Testis (tissue), 3 donors: ENCODE results near the gene BBX. TPM values are rescaled to one million over a fixed set of nuclear protein-coding genes. Genes with fewer than 3 reads are reported as not detected.
A peak's percentile ranks its signal among the peaks of the same experiment; 100 is the strongest.

Experiments used
- DNase-seq: peaks from one replicate; pipeline ENCODE4 v3.0.0-alpha.2; 2019
- H3K27ac ChIP-seq, 2 donors: fragments of 200-600 bp; sonication (generic); one replicate each; pipeline ENCODE4 v1.5.1; 2019
- H3K27me3 ChIP-seq: fragments of 200-600 bp; sonication (generic); one replicate; pipeline ENCODE4 v1.5.1; 2019
- H3K36me3 ChIP-seq: fragments of 200-600 bp; sonication (generic); one replicate; pipeline ENCODE4 v1.5.1; 2017; ENCODE audit warnings: low read depth; ENCODE audit errors: missing control alignments
- H3K4me1 ChIP-seq: fragments of 200-600 bp; sonication (generic); one replicate; pipeline ENCODE4 v1.5.1; 2019
- H3K4me3 ChIP-seq, 2 donors: fragments of 200-600 bp; sonication (generic); one replicate each; pipeline ENCODE4 v1.5.1; 2017 to 2019
- H3K9me3 ChIP-seq: fragments of 200-600 bp; sonication (generic); one replicate; pipeline ENCODE4 v1.5.1; 2017
- CTCF ChIP-seq, 3 experiments: fragments of 450-650 bp in 2 of 3; fragments of 200-600 bp in 1 of 3; sonication (generic) in 1 of 3; IDR thresholded peaks; one replicate each; pipeline ENCODE4 v1.5.1; 2016 to 2019; ENCODE audit warnings: antibody characterized with exemption in 3 of 3, mild to moderate bottlenecking in 2 of 3, moderate library complexity in 1 of 3
- POLR2A ChIP-seq: fragments of 450-650 bp; IDR thresholded peaks from one replicate; pipeline ENCODE4 v1.6.1; 2017; ENCODE audit warnings: antibody characterized with exemption, mild to moderate bottlenecking, moderate library complexity
- WGBS, 2 donors: methylation state at CpG; one replicate each; pipeline ENCODE4 v1.1.5; 2018; 5-methylcytosine and 5-hydroxymethylcytosine counted together
- intact Hi-C: fragments of 100-400 bp; cut with DNase I; formaldehyde crosslinking; loops from one replicate; pipeline ENCODE4 v1.15.1; 2023; ENCODE audit warnings: low total_unique reads
- polyA plus RNA-seq: library from polyadenylated mRNA; stranded (reverse); fragments of 350-450 nt; fragmentation: Illumina TruSeq; extraction: RNeasy Lipid Tissue Mini Kit (QIAGEN cat#74804); gene quantifications from one replicate; pipeline ENCODE4 v1.2.3, GENCODE V29; 2014; ENCODE audit warnings: low read depth, low replicate concordance; ENCODE audit not compliant: insufficient read depth
- total RNA-seq, 2 donors: library from RNA; depleted of rRNA; stranded (reverse); fragments of >200 nt; gene quantifications; one replicate each; pipeline ENCODE4 v1.2.3, GENCODE V29; 2016

BBX gene
- total and polyA plus RNA-seq, 3 donors from 2014 or later = 93.3 to 317 (median 312) TPM

DNA sequence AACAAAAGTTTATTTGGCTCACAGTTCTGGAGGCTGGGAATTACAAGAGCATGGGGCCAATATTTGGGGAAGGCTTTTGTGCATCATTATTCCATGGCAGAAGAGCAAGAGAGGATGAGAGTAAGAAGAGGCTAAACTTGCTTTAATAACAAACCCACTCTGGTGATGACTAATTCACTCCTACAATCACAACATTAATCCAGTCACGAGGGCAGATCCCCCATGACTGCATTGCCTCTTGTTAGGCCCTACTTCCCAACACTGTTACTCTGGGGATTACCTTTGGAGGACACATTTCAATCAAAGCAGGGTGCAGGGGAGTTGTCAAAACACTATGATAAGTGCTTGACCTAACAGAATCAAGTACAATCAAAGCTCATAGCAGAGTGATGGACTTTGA, 181.7 kb downstream of the BBX start:
- intact Hi-C loops = no loop called here
- WGBS, 2 donors = 71 to 75% methylated on average over 1 of the region's 1 CpG
- no peak for DNase-seq
- H3K27ac ChIP-seq = no peak overlapping the region
- H3K4me1 ChIP-seq = peaks cover 5% of the 10 kb centered on the region
- H3K27me3 ChIP-seq = no peaks in the 10 kb centered on the region
- H3K36me3 ChIP-seq = no peaks in the 10 kb centered on the region
- no peaks in the 10 kb centered on the region for H3K9me3 ChIP-seq
- no peak overlapping the region for H3K4me3 ChIP-seq
- no peak for TF ChIP-seq POLR2A
- no peak for TF ChIP-seq CTCF (IDR thresholded peaks at IDR 0.05)

DNA sequence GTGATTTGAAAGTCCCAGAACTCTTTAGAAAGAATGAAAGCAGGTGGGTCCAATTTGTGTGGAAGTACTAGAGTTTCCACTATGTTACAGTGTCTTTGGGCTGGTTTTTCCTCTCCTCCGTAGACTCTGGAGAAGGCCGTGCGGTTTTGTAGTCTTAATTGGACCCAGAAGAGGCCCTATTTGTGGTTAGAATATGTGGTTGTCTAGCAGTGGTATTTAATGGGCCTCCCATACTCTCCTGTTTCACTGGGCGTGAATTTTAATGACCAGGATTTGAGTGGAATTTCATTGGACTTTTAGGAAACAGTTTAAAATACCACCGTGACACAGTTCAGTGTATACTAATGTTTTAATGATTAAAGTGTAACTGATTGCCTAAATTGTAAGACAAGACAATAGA, 182.3 kb downstream of the BBX start:
- Histone ChIP-seq H3K9me3 (no peaks in the 10 kb centered on the region), H3K4me1 (peaks cover 5% of the 10 kb centered on the region), H3K4me3 (no peak overlapping the region), H3K36me3 (no peaks in the 10 kb centered on the region), H3K27ac (no peak overlapping the region), H3K27me3 (no peaks in the 10 kb centered on the region)
- intact Hi-C loops = no loop called here
- WGBS, 2 donors = 65 to 76% methylated on average over 5 of the region's 5 CpGs
- DNase-seq = no peak
- no peak for TF ChIP-seq CTCF (IDR thresholded peaks at IDR 0.05)
- TF ChIP-seq POLR2A = no peak

- H3K4me3 ChIP-seq = no peak overlapping the region
- H3K9me3 ChIP-seq = no peaks in the 10 kb centered on the region
- DNase-seq = peak; percentile 69
- WGBS, 2 donors = 44% methylated on average over 5 of the region's 5 CpGs
- H3K36me3 ChIP-seq = no peaks in the 10 kb centered on the region
- no peaks in the 10 kb centered on the region for H3K27me3 ChIP-seq
- TF ChIP-seq POLR2A (no peak), CTCF (IDR thresholded peaks at IDR 0.05) (no peak)
- H3K4me1 ChIP-seq = peaks cover 3% of the 10 kb centered on the region
- intact Hi-C loops = no loop called here
- H3K27ac ChIP-seq = no peak overlapping the region
Observed at GRCh38 chr3:107710851-107711250, 188.1 kb downstream of the BBX start.

- TF ChIP-seq POLR2A (no peak), CTCF (IDR thresholded peaks at IDR 0.05) (no peak)
- WGBS, 2 donors = 88 to 92% methylated on average over 3 of the region's 3 CpGs
- H3K27ac ChIP-seq = no peak overlapping the region
Observed at GRCh38 chr3:107716734-107717133, 194.0 kb downstream of the BBX start.

GRCh38 chr3:107718547-107718946, 195.8 kb downstream of the BBX start:
- no peak for DNase-seq
- H3K27ac ChIP-seq = no peak overlapping the region
- no peaks in the 10 kb centered on the region for H3K36me3 ChIP-seq
- intact Hi-C loops = no loop called here
- 65 to 73% methylated on average over 2 of the region's 2 CpGs for WGBS, 2 donors
- no peaks in the 10 kb centered on the region for H3K4me1 ChIP-seq
- no peaks in the 10 kb centered on the region for H3K27me3 ChIP-seq
- no peak for TF ChIP-seq CTCF (IDR thresholded peaks at IDR 0.05)
- H3K4me3 ChIP-seq = no peak overlapping the region
- H3K9me3 ChIP-seq = no peaks in the 10 kb centered on the region

More at GRCh38 chr3:107716734-107717133, 194.0 kb downstream of the BBX start:
- intact Hi-C loops = no loop called here
- no peaks in the 10 kb centered on the region for H3K9me3 ChIP-seq
- H3K36me3 ChIP-seq = no peaks in the 10 kb centered on the region
- no peak overlapping the region for H3K4me3 ChIP-seq
- no peaks in the 10 kb centered on the region for H3K4me1 ChIP-seq
- no peak for DNase-seq
- no peaks in the 10 kb centered on the region for H3K27me3 ChIP-seq
